Kidney glomerular epithelial cell (primary cell): ENCODE results near the gene TSKU.

Source experiments
- DNase-seq: peaks from one replicate; lab custom pipeline; 2025; lab: John Stamatoyannopoulos, UW

The TSKU gene

GRCh38 chr11:76752321-76753143 lies 30.6 kb upstream of the TSKU start:
- peak; percentile 47 for DNase-seq

DNA sequence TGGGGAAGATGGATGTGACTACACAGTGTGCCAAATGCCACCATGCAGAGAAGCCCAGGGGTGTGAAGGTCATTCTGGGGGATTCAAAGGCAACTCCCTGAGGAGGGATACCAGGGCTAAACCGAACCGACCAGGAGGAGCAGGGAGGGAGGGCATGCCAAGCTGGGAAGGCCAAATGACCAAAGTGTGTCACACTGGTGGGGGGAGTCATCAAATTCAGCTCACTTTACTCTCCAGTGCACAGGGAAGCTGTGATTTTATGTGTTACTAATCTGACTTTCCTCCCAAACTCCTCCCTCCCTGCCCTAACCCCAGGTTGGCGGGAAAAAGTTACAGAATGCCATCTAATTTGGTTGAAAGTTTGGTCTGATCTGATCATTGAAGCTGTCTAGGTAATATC lies 29.7 kb upstream of the TSKU start:
- no peak for DNase-seq

DNA sequence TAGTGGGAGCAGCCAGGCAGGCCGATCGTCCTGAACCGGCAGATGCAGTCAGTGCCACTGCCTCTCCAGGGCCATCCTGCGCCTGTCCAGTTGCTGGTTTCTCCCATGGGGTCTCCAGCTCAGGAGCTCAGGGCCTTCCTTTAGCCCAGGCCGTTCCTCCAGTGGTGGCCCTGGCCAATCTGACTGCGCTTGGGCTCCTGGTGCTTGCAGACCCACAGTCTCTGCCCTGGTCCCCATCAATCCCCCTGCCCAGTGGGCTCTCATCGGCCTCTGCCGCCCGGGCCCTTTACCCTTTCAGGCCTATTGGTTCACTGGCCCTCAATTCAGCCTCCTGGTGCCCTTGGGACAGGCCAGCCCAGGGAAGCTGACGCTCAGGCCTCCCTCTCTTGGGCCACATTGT lies 29.2 kb upstream of the TSKU start:
- DNase-seq = no peak

DNA sequence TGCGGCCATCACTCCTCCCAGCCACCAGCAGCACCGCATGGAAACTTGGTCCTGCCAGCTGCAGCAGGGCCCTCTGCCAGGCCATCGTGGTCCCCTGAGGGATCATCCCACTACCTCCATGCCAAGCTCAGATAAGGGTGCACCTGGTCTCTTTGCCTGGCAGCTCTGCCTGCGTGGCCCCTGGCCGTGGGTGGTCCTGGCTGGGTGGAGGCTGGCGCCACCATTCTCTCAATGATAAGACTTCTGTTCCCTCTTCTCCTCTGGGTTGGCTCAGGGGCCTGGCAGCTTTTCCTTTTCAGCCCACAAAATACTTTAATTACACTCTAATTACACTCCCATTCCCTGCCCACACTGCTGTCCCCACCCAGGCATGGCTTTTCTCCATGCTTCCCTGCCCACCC lies 26.8 kb upstream of the TSKU start:
- DNase-seq = no peak

DNA sequence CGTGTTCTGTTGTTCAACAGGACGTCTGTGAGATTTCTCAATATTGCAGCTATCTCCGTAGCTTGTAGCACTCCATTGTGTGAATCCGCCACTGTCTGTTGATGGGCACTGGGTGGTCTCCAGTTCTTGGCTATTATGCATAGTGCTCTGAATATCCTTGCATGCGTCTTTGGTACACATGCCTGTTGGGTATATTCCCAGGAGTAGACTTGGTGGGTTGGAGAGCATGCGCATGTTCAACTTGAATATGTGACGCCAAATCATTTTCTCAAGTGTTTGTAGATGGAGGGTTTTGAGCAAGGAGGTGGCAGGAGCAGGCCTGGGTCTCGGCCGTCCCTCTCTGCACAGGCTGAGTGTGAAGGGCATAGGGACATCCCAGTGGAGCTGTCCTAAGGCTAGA lies 24.8 kb upstream of the TSKU start:
- DNase-seq = no peak

GRCh38 chr11:76759092-76759491 lies 24.1 kb upstream of the TSKU start:
- no peak for DNase-seq

DNA sequence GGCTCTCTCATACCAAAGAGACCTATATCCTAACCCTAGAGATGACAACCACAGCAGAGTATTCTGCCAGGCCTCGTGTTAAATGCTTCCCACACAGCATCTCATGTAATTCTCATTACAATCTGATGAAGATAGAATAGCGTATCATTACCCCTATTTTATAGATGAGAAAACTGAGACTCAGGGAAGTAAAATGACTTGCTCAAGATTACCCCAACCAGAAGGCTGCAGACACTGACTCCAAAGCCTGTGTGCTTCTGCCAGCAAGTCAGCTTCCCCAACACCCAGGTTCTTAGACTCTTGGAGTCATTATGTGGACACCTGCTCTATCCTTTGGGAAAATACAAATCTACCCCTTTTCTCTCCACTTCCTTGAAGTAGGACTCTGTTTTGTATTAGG lies 23.6 kb upstream of the TSKU start:
- no peak for DNase-seq

- DNase-seq = no peak
Observed at GRCh38 chr11:76760236-76760635, 22.9 kb upstream of the TSKU start.

DNA sequence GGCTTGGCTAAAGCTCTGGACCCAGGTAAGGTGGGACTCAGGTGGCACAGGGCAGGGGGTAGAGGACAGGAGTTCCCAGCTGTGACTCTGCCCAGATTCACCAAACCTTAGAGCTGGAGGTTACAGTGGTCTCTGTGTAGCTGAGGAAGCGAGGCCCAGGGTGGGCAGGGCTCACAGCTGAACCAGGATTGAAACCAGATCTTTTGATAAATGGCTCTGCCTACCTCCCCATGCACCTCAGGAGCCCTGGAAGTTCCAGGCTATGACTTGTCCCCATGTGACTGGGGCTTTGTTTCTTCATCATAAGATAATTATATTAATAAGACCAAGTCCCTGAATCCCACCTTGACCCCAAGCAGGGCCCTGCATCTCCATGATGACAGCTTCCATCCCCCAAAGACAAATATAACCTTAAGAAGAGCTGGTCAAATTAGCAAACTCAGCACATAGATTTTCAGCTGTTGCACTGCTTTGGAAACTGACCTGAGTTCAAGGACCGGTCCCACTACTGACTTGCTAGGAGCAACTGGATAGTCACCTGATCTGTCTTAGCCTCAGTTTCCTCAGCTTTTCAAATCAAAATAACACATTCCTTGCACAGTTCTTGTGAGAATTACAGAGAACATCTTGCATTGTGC lies 21.3 kb upstream of the TSKU start:
- no peak for DNase-seq

DNA sequence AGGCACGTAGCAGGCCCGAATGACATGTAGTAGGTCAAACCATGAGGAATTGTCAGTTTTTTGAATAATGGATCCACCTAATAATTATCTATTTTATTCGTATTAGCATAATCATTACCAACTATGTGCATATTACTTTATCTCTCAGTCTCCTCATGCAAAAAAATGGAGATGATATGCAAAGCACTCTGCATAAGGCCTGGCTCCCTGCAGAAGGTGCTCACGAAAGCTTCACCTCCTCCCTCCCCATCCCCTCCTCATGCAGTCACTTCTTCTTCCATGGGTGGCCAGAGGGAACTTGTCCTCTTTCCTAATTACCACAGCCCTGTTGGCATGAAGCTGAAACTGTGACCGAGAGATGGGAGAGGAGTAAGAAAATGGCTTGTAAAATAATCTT lies 20.8 kb upstream of the TSKU start:
- DNase-seq = no peak

GRCh38 chr11:76762867-76763572 lies 20.1 kb upstream of the TSKU start:
- DNase-seq = no peak

DNA sequence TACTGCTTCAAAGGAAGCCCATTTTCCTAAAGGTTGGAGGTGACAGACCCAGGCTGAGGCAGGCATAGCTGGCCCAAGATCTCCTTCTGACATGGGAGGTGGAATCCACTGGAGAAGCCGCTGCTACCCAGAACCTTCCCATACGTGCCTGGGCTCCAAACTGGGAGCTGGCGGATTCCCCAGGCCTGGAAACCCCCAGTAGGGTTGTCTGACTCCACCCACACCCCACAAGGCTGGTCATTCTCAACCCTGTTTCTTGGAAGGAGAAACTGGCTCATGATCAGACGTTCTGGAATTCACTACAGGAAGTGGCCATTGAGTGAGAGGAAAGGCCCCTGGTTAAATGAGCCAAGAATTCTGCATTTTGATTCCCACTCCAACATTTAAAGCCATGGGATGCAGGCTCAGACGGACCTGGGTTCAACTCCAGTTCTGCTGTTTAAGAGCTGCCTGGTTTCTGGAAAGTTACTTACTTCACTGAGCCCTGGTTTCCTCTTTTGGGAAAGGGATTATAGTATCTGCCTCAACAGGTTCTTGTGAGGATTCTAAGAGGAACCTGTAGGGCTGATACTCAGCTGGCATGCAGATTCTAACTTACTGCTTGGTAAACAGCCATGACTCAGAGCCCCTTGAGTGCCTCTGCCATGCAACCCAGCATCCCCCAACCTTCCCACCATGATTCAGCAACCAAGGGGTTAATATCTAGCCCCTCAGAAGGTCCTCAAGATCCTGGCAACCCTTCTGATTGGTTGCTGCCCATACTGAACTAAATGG lies 19.4 kb upstream of the TSKU start:
- peak; percentile 40 for DNase-seq

DNA sequence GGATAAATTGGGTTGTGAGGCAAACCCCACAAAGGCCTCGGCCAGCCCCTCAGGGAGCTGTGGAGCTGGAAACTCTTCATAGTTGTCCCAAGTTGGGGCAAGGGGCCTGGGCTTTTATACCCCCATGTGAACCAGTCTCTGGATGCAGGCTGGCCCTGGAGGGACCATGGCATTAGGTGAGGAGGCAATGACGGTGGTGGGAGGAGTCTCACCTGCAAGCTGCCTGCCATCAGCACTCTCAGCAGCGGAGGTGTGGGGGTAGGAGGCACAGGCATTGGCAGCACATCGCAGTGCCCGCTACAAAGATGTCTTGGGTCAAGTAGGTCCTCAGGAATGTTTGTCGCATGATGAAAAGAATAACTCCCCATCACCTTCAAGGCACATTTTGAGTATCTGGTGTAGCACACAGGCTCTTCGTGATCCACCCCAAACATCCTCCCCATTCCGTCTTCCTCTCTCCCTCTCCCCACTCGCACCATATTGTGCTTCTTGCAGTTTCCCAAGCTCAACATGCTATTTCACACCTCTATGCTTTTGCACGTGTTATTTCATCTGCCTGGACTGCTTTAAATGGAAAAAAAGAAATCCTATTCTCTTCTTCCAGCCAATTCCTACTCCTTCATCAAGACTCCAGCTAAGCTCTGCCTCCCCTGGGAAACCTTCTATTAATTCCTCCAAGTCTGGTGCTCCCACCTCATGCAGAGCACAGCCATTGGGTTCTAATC lies 18.1 kb upstream of the TSKU start:
- no peak for DNase-seq

DNA sequence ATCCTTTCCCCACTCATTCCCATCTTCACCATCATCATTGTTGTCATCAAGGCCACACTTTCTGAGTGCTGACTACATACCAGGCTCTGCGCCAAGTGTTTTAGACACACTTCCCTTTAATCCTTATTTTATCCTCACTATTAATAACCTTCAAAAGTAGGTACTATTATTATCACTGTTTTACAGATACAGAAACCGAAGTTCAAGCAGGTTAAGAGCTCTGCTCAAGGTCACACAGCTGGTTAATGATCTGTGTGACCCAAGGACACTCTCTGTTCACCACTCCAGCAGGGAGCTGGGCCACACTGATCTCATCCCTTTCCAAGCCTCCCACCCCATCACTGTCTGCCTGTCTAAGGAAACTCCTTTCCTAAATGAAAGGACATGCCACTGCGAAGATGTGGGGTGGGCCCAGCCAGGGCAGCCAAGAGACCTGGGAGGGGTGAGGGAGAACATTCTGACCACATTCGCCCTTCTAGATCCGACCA lies 17.2 kb upstream of the TSKU start:
- no peak for DNase-seq

DNA sequence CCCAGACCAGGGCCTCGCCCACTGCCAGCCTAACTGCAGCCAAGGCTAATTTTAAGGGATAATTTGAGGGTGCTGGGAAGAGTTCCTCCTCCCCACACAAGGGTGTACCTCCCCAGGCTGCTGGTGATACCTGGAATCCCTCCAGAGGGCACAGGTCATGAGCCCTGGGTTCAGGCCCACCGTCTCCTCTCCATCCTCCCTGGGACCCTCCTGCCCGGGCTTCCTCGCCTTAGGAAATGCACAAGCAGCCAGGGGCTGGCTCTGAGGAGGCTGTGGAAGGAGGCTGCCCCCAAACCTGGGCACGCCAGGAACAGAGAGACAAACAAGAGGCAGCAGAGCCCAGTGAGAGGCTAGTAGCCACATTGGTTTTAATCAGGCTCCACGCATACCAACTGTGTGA lies 16.6 kb upstream of the TSKU start:
- no peak for DNase-seq

GRCh38 chr11:76767659-76768058 lies 15.5 kb upstream of the TSKU start:
- no peak for DNase-seq

- DNase-seq = no peak
Observed at GRCh38 chr11:76768088-76768908, 14.9 kb upstream of the TSKU start.

- DNase-seq = peak; percentile 27
Observed at GRCh38 chr11:76768909-76769560, 14.1 kb upstream of the TSKU start.

DNA sequence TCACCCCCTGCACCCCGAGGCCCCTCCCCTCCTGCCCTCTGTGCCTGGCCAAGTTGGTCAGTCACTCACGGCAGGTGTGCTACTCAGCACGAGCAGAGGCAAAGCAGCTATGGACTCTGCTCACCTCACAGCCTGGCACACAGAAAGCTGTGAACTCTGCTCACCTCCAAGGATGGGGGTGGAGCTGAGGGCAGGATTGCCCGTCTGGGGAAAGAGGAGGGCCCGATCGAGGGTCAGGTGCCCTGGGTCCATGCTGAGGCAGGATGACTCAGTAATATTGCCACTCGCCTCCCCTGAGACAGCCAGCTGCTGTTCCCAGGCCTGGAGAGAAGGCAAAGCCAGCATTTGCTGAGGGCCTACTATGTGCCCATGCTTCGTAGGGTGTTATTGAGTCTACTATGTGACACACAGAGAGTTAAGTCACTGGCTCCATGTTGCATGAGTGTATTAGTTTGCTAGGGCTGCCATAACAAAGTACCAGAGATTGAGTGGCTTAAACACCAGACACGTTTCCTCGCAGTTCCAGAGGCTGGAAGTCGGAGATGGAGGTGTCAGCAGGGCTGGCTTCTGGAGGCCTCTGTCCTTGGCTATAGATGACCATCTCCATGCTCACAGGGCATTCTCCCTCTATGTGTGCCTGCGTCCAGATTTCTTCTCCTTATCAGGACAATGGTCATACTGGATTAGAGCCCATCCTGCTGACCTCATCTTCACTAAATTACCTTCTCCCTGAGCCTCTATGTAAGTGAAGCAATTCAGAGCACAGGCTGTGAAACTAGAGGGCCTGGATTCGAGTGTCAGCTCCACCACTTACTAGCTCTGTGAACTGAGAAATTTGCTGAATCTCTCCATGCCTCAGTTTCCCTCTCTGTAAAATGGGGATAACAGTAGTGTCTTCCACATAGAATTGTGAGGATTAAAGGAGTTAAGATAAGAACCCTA lies 13.2 kb upstream of the TSKU start:
- DNase-seq = no peak
